MM.1S (cell line): ENCODE data around the gene MADD.

Source experiments
- CTCF ChIP-seq: fragments of 300-600 bp; sonication (generic); IDR thresholded peaks from 2 replicates; pipeline ENCODE4 v1.5.1; 2016; ENCODE audit warnings: antibody characterized with exemption, low read length, mixed read lengths
- EZH2 ChIP-seq: fragments of 300-600 bp; sonication (generic); optimal IDR thresholded peaks from 2 replicates; pipeline ENCODE3; 2017; ENCODE audit warnings: low read depth, mild to moderate bottlenecking, antibody characterized with exemption, low read length, mixed read lengths
- EZH2phosphoT487 ChIP-seq: fragments of 300-600 bp; sonication (generic); IDR thresholded peaks from 2 replicates; pipeline ENCODE4 v1.6.1; 2018; ENCODE audit warnings: antibody characterized with exemption, low read length

GRCh38 chr11:47374720-47375019, 104.7 kb downstream of the MADD start:
- TF ChIP-seq CTCF (no peak), EZH2 (no peak), EZH2phosphoT487 (no peak)
